HUES64 (cell line): ENCODE data around the gene FLRT3. TPM values are rescaled to one million over a fixed set of nuclear protein-coding genes. Genes with fewer than 3 reads are reported as not detected.

Experiments
- H3K27ac ChIP-seq: 2 replicates; pipeline ENCODE4 v1.7.0; 2013; ENCODE audit warnings: low read depth, low read length, inconsistent platforms
- H3K27me3 ChIP-seq: 2 replicates; pipeline ENCODE4 v1.6.1; 2013; ENCODE audit warnings: mild to moderate bottlenecking, low read length; ENCODE audit not compliant: insufficient read depth
- H3K36me3 ChIP-seq: 2 replicates; pipeline ENCODE4 v1.6.1; 2013; ENCODE audit warnings: mild to moderate bottlenecking, low read length; ENCODE audit not compliant: insufficient read depth
- H3K4me1 ChIP-seq: 2 replicates; pipeline ENCODE4 v1.6.1; 2013; ENCODE audit warnings: mild to moderate bottlenecking, low read length, moderate library complexity; ENCODE audit not compliant: insufficient read depth
- H3K4me3 ChIP-seq: 2 replicates; pipeline ENCODE4 v1.5.1; 2013; ENCODE audit warnings: mild to moderate bottlenecking, low read length, moderate library complexity
- H3K9ac ChIP-seq: 2 replicates; pipeline ENCODE4 v1.6.1; 2013; ENCODE audit warnings: mild to moderate bottlenecking, low read depth, low read length
- H3K9me3 ChIP-seq: 2 replicates; pipeline ENCODE4 v1.6.1; 2013; ENCODE audit warnings: low read depth, low read length; ENCODE audit not compliant: insufficient read depth
- WGBS: fragments of 150-250, 120-280 bp; methylation state at CpG from one replicate; pipeline ENCODE4 v1.1.7; 2013; ENCODE audit warnings: missing lambda C conversion rate; 5-methylcytosine and 5-hydroxymethylcytosine counted together
- polyA plus RNA-seq, 2 experiments: library from polyadenylated mRNA; stranded (reverse); fragments of 50-300 nt; gene quantifications; one replicate each; pipeline ENCODE4 v1.2.3, GENCODE V29; 2013

Gene FLRT3
- 10.2 TPM for polyA plus RNA-seq (2013, experiment 1 of 2)
- 11.6 TPM for polyA plus RNA-seq (2013, experiment 2 of 2)

- H3K9me3 ChIP-seq, result no peaks in the 10 kb centered on the region
- H3K4me3 ChIP-seq, result peak within 1 kb of the TSS; percentile 72
- H3K27ac ChIP-seq, result no peak within 1 kb of the TSS
- 34% methylated on average over 12 of the region's 12 CpGs for WGBS
- H3K4me1 ChIP-seq, result peaks cover 29% of the 10 kb centered on the region
- H3K36me3 ChIP-seq, result no peaks in the 10 kb centered on the region
- H3K9ac ChIP-seq, result peak within 1 kb of the TSS; percentile 46; the same call in 1 of the 2 replicates
- no peaks in the 10 kb centered on the region for H3K27me3 ChIP-seq
Observed at GRCh38 chr20:14337400-14338171, at the start of gene FLRT3. Gene FLRT3, minus strand, starts transcription at chr20:14337612. Its CDS starts 10,106 bp downstream, at chr20:14327506.

DNA sequence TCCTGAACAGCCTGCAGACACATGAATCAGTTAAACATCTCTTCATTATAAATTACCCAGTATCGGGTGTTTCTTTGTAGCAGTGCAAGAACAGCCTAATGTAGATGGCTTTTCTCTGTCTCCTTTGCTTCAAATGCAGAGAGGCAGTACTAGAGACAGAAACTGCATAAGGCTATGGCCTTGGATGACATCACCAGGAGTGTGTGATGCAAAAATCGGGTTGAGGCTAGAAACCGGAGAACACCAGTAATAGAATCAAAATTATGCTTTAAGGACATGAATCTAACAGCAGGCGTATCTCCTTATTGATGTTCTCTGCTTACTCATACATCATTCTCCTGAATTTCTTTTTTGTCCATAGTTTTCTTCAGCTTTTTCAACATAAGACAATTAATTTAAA lies 49.3 kb upstream of the FLRT3 start:
- H3K4me1 ChIP-seq, result peaks cover 14% of the 10 kb centered on the region
- no peaks in the 10 kb centered on the region for H3K27me3 ChIP-seq
- WGBS, result 97% methylated on average over 4 of the region's 4 CpGs
- no peak overlapping the region for H3K9ac ChIP-seq
- no peaks in the 10 kb centered on the region for H3K36me3 ChIP-seq
- H3K4me3 ChIP-seq, result no peak overlapping the region
- no peaks in the 10 kb centered on the region for H3K9me3 ChIP-seq
- no peak overlapping the region for H3K27ac ChIP-seq

DNA sequence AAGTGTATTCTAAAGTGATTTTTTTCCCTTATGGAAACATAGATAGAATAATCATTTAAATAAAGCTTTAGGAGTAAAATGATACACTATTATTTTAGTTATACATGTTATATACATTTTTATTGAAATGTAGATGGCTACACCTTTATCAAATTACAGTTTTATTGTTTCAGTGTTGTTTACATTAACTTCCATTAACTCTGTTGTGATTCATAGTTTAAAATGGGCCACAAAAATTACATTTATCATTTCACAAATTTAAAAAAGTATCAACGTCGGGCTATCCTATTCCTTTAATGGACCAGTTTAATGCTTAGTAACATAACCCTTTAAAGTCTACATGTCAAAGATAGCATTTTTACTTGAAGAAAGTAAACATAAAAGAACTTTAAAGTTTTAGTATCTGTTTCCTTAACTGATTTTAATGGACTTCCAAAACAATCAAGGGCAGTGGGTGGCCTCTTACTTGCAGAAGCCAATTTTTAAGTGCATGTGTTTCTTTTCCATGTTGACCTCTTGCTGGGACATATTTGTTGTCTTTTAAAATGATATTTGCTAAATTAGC lies 47.8 kb upstream of the FLRT3 start:
- Histone ChIP-seq H3K9me3 (no peaks in the 10 kb centered on the region), H3K27me3 (no peaks in the 10 kb centered on the region), H3K36me3 (no peaks in the 10 kb centered on the region), H3K4me1 (peaks cover 14% of the 10 kb centered on the region), H3K27ac (no peak overlapping the region), H3K9ac (no peak overlapping the region), H3K4me3 (no peak overlapping the region)
- WGBS, result 96% methylated on average over 2 of the region's 2 CpGs

- no peak overlapping the region for H3K4me3 ChIP-seq
- H3K9me3 ChIP-seq, result no peaks in the 10 kb centered on the region
- no peaks in the 10 kb centered on the region for H3K36me3 ChIP-seq
- H3K4me1 ChIP-seq, result peaks cover 14% of the 10 kb centered on the region
- no peaks in the 10 kb centered on the region for H3K27me3 ChIP-seq
- no peak overlapping the region for H3K9ac ChIP-seq
- WGBS, result 90% methylated on average over 1 of the region's 1 CpG
- no peak overlapping the region for H3K27ac ChIP-seq
Observed at GRCh38 chr20:14384416-14385175, 47.2 kb upstream of the FLRT3 start.

DNA sequence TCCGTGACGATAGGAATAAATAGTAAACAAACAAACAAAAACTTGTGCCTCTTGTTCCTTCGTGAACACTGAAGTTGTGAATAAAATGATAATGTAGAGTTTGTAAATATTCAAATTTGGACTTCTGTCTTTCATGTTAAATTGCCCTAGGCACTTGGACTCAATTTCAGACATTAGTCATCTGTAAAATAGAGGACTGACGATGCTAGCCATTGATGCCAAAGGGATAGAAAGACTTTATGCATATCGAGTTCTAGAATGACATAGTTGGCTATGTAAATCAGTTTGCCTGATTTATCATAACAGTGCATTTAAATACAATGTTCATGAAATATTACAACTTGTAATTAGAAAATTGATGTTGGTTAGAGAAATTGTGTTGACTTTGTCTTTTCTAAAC lies 45.9 kb upstream of the FLRT3 start:
- Histone ChIP-seq H3K4me1 (peaks cover 14% of the 10 kb centered on the region), H3K36me3 (no peaks in the 10 kb centered on the region), H3K4me3 (no peak overlapping the region), H3K9ac (no peak overlapping the region), H3K27me3 (no peaks in the 10 kb centered on the region), H3K27ac (no peak overlapping the region), H3K9me3 (no peaks in the 10 kb centered on the region)
- 80% methylated on average over 5 of the region's 5 CpGs for WGBS

- no peak overlapping the region for H3K27ac ChIP-seq
- H3K9me3 ChIP-seq, result no peaks in the 10 kb centered on the region
- H3K4me1 ChIP-seq, result peaks cover 26% of the 10 kb centered on the region
- H3K36me3 ChIP-seq, result no peaks in the 10 kb centered on the region
- no peak overlapping the region for H3K4me3 ChIP-seq
- no peak overlapping the region for H3K9ac ChIP-seq
- H3K27me3 ChIP-seq, result no peaks in the 10 kb centered on the region
Observed at GRCh38 chr20:14378326-14378725, 40.9 kb upstream of the FLRT3 start.

DNA sequence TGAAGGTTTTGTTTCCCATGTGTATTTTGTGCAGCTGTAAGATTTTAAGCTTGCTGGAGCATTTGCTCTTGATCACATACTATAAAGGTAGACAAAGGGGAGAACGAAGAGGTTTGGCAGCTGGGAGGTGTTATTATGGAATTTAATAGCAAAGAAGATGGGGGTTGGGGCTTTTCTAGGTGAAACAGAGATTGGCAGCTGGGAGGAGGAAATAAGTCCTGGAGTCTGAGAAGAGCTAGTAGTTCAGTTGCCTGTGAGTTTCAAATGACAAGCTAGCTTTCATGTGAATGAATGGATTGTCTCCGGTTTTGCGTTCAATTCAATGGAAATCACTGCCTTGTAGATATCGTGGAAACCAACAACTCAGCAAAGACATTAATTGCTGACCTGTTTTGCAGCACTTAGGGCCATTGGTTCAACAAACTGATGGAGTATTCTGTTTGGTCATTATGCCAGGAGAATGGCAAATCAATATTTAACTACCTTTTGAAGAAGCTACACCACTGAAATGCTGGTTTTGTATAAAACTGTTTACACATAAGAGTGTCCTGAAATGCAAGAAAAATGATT lies 38.1 kb upstream of the FLRT3 start:
- H3K36me3 ChIP-seq, result no peaks in the 10 kb centered on the region
- H3K9me3 ChIP-seq, result no peaks in the 10 kb centered on the region
- 58% methylated on average over 4 of the region's 4 CpGs for WGBS
- H3K4me1 ChIP-seq, result peaks cover 31% of the 10 kb centered on the region
- H3K27ac ChIP-seq, result no peak overlapping the region
- H3K9ac ChIP-seq, result no peak overlapping the region
- no peak overlapping the region for H3K4me3 ChIP-seq
- no peaks in the 10 kb centered on the region for H3K27me3 ChIP-seq

GRCh38 chr20:14374196-14374595 lies 36.8 kb upstream of the FLRT3 start:
- Histone ChIP-seq H3K36me3 (no peaks in the 10 kb centered on the region), H3K9me3 (no peaks in the 10 kb centered on the region), H3K4me1 (peaks cover 42% of the 10 kb centered on the region), H3K27me3 (no peaks in the 10 kb centered on the region), H3K4me3 (no peak overlapping the region), H3K27ac (no peak overlapping the region), H3K9ac (no peak overlapping the region)
- 65% methylated on average over 3 of the region's 3 CpGs for WGBS

GRCh38 chr20:14361509-14362345 lies 24.3 kb upstream of the FLRT3 start:
- no peak overlapping the region for H3K4me3 ChIP-seq
- H3K27ac ChIP-seq, result no peak overlapping the region
- no peaks in the 10 kb centered on the region for H3K36me3 ChIP-seq
- WGBS, result 93% methylated on average over 3 of the region's 3 CpGs
- H3K27me3 ChIP-seq, result no peaks in the 10 kb centered on the region
- H3K9me3 ChIP-seq, result 0 out of 2 replicates have a peak, but pooled peaks cover 2% of the 10 kb centered on the region
- no peak overlapping the region for H3K9ac ChIP-seq
- no peaks in the 10 kb centered on the region for H3K4me1 ChIP-seq

- 0 out of 2 replicates have a peak, but pooled peaks cover 3% of the 10 kb centered on the region for H3K4me1 ChIP-seq
- no peaks in the 10 kb centered on the region for H3K9me3 ChIP-seq
- H3K4me3 ChIP-seq, result no peak overlapping the region
- H3K36me3 ChIP-seq, result no peaks in the 10 kb centered on the region
- H3K9ac ChIP-seq, result no peak overlapping the region
- no peaks in the 10 kb centered on the region for H3K27me3 ChIP-seq
- no peak overlapping the region for H3K27ac ChIP-seq
Observed at GRCh38 chr20:14360416-14360815, 23.0 kb upstream of the FLRT3 start.
